Lung (tissue), 12 donors: ENCODE results near the gene CDC5L. TPM values are rescaled to one million over a fixed set of nuclear protein-coding genes. Genes with fewer than 3 reads are reported as not detected.
"Not testable (repeated sequence)": the region's sequence is repeated elsewhere in the genome, so short reads cannot be mapped to it uniquely, and the experiment has no call there.

ENCODE experiments used
- ATAC-seq: fragments of 200-7000 bp; cut with Tn5 transposase; one replicate; pipeline ENCODE4 v1.9.1; 2020; ENCODE audit warnings: moderate number of reproducible peaks; ENCODE audit not compliant: insufficient read depth, low FRiP score
- DNase-seq, 3 donors: peaks; one replicate each; pipeline ENCODE4 v3.0.0-alpha.2; 2013 to 2017
- H3K27ac ChIP-seq, 2 donors: one replicate each; pipeline ENCODE4 v1.5.1; 2013; ENCODE audit warnings: mild to moderate bottlenecking in 2 of 2, moderate library complexity in 2 of 2, control low read depth in 1 of 2, inconsistent platforms in 1 of 2, low read depth in 1 of 2, low read length in 1 of 2
- H3K27me3 ChIP-seq, 3 donors: one replicate each; pipeline ENCODE4 v1.5.1; 2013; ENCODE audit warnings: low read length in 2 of 3; ENCODE audit not compliant: control insufficient read depth in 3 of 3, insufficient read depth in 3 of 3
- H3K36me3 ChIP-seq, 4 donors: one replicate each; pipeline ENCODE4 v1.5.1; 2013; ENCODE audit warnings: low read length in 4 of 4, mild to moderate bottlenecking in 1 of 4, moderate library complexity in 1 of 4; ENCODE audit not compliant: control insufficient read depth in 4 of 4, insufficient read depth in 4 of 4
- H3K4me1 ChIP-seq, 5 donors: one replicate each; pipeline ENCODE4 v1.5.1; 2013; ENCODE audit warnings: low read length in 5 of 5, mild to moderate bottlenecking in 2 of 5, moderate library complexity in 1 of 5; ENCODE audit not compliant: control insufficient read depth in 5 of 5, insufficient read depth in 5 of 5
- H3K4me3 ChIP-seq: one replicate; pipeline ENCODE4 v1.5.1; 2013; ENCODE audit warnings: mild to moderate bottlenecking, control low read depth, moderate library complexity
- H3K9ac ChIP-seq, 2 donors: one replicate each; pipeline ENCODE4 v1.5.1; 2013; ENCODE audit warnings: low read length in 2 of 2, control low read depth in 1 of 2; ENCODE audit not compliant: insufficient read depth in 1 of 2
- H3K9me3 ChIP-seq, 4 donors: one replicate each; pipeline ENCODE4 v1.5.1; 2013; ENCODE audit warnings: low read length in 3 of 4, mild to moderate bottlenecking in 1 of 4, moderate library complexity in 1 of 4; ENCODE audit not compliant: control insufficient read depth in 4 of 4, insufficient read depth in 3 of 4
- WGBS, 2 donors: extraction: QIAGEN DNeasy Blood & Tissue Kit; methylation state at CpG; one replicate each; pipeline ENCODE4 v1.1.7; 2013; 5-methylcytosine and 5-hydroxymethylcytosine counted together
- polyA plus RNA-seq, 2 donors: library from polyadenylated mRNA; stranded (reverse); fragments of 200-250 nt; gene quantifications; one replicate each; pipeline ENCODE4 v1.2.1, GENCODE V29; 2013
- total RNA-seq, 2 donors: library from RNA; depleted of rRNA in 1 of 2; stranded (reverse); fragments of >200 nt in 1 of 2; gene quantifications; one replicate each; pipeline ENCODE4 v1.2.1, GENCODE V29; 2014 to 2021
- TF ChIP-seq, protein P1 (sequence below): IDR thresholded peaks from 2 replicates; pipeline ENCODE4 v1.5.1; 2012; ENCODE audit warnings: mild to moderate bottlenecking; ENCODE audit errors: control extremely low read depth, extremely low read depth
- donor health status: control.
- donor health status: control.
- donor health status: Bipolar disorder and iron deficiency.
- donor health status: healthy.
- donor health status: DM: yes; HTN: yes; CAD: no.

Gene CDC5L
- total and polyA plus RNA-seq, 4 donors = 5.1 to 26.8 (median 11.3) TPM

DNA sequence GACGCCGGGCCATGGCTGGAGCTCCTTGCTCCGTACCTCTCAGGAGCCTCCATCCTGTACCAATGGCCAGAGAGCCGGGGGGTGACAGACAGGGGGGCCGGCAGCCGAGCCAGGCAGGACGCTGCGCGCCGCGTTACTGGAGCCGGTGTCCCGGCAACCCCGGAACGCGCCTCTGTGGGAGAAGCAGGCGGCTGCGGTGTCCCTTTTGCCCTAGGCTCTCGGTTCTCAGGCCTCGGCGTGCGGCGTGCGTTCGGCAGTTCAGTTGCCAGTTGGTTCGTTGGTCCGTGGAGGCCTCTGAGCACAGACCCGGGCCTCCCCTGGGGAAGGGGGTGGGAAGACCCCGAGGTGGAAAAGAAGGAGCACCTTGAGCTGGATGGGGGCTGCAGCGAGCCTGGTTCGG, 45.0 kb upstream of the CDC5L start, which contains the start of gene SPATS1:
SPATS1 (plus strand) TSS at position 162 of the 400 bp plus-strand sequence. CDS start 446 bp downstream, outside the sequence.
- WGBS, 2 donors = 3 to 6% methylated on average over 31 of the region's 31 CpGs
- Histone ChIP-seq H3K27me3 (peaks cover 0 to 51% (median 39%) of the 10 kb centered on the region in 3 donors), H3K9me3 (peaks cover 0 to 2% (median 0%) of the 10 kb centered on the region in 4 donors), H3K36me3 (no peaks in the 10 kb centered on the region), H3K9ac (no peak within 1 kb of the TSS), H3K27ac (no peak within 1 kb of the TSS), H3K4me3 (no peak within 1 kb of the TSS), H3K4me1 (peaks cover 0 to 7% (median 4%) of the 10 kb centered on the region in 5 donors)
- DNase-seq (peak; percentile 6 to 22 (median 19)), ATAC-seq (no peak)
- TF ChIP-seq, protein P1, sequence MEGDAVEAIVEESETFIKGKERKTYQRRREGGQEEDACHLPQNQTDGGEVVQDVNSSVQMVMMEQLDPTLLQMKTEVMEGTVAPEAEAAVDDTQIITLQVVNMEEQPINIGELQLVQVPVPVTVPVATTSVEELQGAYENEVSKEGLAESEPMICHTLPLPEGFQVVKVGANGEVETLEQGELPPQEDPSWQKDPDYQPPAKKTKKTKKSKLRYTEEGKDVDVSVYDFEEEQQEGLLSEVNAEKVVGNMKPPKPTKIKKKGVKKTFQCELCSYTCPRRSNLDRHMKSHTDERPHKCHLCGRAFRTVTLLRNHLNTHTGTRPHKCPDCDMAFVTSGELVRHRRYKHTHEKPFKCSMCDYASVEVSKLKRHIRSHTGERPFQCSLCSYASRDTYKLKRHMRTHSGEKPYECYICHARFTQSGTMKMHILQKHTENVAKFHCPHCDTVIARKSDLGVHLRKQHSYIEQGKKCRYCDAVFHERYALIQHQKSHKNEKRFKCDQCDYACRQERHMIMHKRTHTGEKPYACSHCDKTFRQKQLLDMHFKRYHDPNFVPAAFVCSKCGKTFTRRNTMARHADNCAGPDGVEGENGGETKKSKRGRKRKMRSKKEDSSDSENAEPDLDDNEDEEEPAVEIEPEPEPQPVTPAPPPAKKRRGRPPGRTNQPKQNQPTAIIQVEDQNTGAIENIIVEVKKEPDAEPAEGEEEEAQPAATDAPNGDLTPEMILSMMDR = no peak

DNA sequence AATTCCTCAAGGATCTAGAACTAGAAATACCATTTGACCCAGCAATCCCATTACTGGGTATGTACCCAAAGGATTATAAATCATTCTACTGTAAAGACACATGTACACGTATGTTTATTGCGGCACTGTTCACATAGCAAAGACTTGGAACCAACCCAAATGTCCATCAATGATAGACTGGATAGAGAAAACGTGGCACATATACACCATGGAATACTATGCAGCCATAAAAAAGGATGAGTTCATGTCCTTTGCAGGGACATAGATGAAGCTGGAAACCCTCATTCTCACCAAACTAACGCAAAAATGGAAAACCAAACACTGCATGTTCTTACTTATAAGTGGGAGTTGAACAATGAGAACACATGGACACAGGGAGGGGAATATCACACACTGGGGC, 40.7 kb upstream of the CDC5L start:
- H3K4me1 ChIP-seq, ATAC-seq, H3K4me3 ChIP-seq, H3K9ac ChIP-seq, DNase-seq, H3K9me3 ChIP-seq, H3K36me3 ChIP-seq, H3K27ac ChIP-seq: not testable (repeated sequence)
- H3K27me3 ChIP-seq = peaks cover 0 to 35% (median 28%) of the 10 kb centered on the region in 3 donors
- WGBS, 2 donors = 84% methylated on average over 4 of the region's 4 CpGs

DNA sequence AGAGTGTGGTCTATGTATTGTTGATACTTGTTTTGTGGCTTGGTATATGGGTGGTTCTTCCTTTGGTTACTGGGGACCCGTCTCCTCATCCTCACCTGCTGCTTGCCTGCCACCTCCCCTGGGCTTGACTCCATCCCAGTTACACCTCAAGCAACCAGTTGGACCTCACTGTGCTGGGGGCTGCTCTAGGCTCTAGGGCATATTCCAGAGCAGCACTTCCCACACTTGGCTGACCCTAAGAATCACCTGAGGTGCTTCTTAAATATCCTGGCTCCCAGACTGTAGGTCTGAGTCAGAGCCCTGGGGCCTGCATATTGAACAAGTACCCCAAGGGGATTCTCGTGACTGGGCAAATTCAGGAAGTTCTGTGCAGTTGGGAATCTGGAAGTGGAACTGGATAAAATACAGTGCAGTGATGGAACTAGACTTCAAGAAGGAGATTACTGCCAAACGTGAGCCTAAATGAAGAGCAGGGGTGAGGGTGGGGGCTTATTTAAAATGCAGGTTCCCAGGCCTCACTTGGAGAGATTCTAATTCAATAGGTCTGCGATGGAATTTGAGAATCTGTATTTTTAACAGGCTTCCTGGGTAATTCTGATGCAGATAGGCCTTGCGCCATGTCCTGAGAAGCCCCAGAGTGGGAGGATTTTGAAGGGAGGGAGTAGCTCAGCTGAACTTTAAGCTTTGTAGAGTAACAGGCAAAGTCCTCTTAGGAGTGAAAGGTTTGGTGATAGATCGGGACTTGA, 37.4 kb upstream of the CDC5L start:
- TF ChIP-seq, protein P1 = no peak

DNA sequence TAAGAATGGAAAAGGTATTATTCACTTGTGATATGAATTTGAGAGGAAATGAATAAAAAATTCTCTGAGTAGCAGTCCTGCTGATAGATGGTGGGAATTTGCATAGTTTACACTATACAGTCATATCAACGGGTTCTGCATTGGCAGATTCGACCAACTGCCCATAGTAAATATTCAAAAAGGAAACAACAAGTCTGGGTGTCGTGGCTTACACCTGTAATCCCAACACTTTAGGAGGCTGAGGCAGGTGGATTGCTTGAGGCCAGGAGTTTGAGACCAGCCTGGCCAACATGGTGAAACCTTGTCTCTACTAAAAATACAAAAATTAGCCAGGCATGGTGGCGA, 36.9 kb upstream of the CDC5L start:
- not testable (repeated sequence) for H3K27ac ChIP-seq, H3K4me3 ChIP-seq, H3K9me3 ChIP-seq, DNase-seq, H3K9ac ChIP-seq, H3K4me1 ChIP-seq, ATAC-seq, H3K36me3 ChIP-seq, H3K27me3 ChIP-seq
- WGBS, 2 donors = 75 to 89% methylated on average over 4 of the region's 4 CpGs

More for the DNA sequence above, 37.4 kb upstream of the CDC5L start:
- no peaks in the 10 kb centered on the region for H3K36me3 ChIP-seq
- no peaks in the 10 kb centered on the region for H3K4me1 ChIP-seq
- ATAC-seq (no peak), DNase-seq (no peak)
- H3K27ac ChIP-seq = no peak overlapping the region
- no peak overlapping the region for H3K4me3 ChIP-seq
- WGBS, 2 donors = 72 to 80% methylated on average over 6 of the region's 6 CpGs
- H3K27me3 ChIP-seq = peaks cover 0 to 8% (median 6%) of the 10 kb centered on the region in 3 donors
- peaks cover 0 to 2% (median 0%) of the 10 kb centered on the region in 4 donors for H3K9me3 ChIP-seq
- no peak overlapping the region for H3K9ac ChIP-seq
